CD4-positive, alpha-beta T cell treated with Interleukin-15 for 4 hours (primary cell): ENCODE measurements around the gene PRSS56.

Experiments
- DNase-seq: peaks from one replicate; pipeline ENCODE4 v3.0.0-alpha.2; 2020; ENCODE audit warnings: low spot score

The PRSS56 gene

DNA sequence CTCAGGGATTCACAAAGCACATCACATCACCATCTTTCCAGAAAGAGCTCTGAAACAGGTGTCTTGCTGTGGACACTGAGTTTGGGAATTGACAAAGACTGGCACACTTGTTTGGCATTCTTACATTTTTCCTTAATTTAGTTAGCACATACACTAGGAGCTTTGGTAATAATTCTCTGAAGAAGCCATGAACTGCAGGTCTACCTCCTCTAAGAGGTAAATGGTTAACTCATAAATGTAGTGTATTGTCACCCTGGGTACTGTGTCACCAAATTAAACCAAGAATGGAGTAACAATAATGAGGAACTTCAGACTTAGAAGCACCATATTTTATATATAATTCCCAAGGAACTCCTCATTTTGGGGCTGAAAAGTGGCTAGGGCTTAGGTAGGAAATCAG is 52.9 kb downstream of the PRSS56 start:
- no peak for DNase-seq

DNA sequence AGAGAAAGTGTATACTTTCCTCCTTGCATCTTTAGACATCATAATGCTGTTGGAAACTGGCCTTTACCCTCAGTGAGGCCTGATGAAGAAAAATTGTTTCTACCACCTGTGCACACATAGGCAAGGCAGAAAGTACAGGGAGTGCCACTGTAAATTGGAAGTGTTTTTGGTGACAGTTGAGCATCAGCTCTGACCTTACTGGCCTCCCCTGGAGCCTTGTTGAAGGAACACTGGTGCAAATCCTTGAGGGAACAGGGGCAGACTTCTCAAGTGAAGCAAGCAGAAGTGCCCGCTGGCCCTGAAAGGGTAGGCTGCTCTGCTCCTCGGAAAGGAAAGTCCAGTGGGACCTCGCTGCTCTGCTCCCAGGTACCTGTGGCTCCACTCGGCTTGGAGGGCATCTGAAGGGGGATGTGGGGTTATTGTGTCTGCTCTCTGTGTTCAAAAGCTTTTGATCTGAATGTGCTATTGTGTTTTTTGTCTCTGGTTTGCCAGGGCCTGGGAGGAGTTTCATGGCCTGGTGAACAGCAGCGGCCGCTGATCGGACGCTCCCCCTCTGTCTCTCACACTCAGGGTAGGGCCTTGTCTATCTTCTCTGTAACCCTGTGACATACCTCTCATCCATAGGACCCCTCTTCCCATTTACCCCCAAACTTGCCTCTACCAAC is 53.7 kb downstream of the PRSS56 start:
- no peak for DNase-seq

DNA sequence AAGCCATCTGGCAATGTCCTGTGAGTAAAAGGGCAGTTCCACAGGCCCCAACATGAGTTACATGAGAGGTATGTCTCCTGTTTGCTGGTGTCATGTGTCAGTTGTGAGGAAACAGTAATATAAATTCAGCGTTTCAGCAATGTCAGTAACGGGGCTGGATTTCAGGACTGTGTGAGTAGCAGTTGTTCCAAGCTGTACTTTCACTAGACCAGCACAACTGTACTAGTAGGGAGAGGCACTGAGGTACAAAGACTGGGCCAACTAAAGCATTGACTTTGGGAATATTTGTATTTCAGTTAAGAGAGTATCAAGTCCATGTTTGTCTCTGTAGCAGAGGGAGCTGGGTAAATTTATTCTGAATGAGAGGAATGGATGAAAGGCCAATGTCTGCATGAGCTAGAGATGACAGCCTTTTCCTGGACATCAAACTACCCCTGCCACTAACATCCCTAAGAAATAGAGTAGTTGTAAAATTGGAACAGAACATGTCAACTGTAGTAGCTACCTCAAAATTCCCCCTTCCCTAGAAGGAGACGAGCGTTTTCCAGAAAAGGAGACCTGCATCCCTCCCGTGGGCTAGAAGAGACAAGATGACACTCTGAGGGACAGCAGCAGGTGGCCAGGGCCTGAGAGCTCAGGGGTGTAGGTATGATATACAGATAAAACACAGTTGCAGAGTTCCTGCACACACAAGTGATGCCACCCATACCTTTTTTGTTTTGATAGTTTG is 54.7 kb downstream of the PRSS56 start:
- DNase-seq: no peak
